GM12872 (cell line): ENCODE data around the gene MEX3A.
A peak's percentile ranks its signal among the peaks of the same experiment; 100 is the strongest.

Source experiments
- TF ChIP-seq, protein P1 (sequence below): IDR thresholded peaks from 3 replicates; pipeline ENCODE4 v1.5.1; 2011; ENCODE audit warnings: low read depth, mild to moderate bottlenecking, low read length, moderate library complexity; ENCODE audit not compliant: insufficient read depth

Gene MEX3A

DNA sequence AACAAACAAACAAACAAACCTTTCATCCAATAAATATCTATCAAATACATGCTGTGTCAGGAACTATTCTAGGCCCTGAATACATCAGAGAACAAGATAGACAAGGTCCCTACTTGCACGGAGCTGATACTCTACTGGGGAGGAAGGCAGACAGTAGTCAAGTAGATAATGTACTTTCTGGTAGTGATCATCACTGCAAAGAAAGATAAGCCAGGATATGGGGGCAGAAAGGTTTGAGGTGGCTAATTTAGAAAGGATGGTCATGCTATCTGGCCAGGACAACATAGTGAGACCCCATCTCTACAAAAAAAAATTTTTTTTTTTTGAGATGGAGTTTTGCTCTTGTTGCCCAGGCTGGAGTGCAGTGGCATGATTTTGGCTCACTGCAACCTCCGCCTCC lies 9.3 kb upstream of the MEX3A start:
- TF ChIP-seq, protein P1, sequence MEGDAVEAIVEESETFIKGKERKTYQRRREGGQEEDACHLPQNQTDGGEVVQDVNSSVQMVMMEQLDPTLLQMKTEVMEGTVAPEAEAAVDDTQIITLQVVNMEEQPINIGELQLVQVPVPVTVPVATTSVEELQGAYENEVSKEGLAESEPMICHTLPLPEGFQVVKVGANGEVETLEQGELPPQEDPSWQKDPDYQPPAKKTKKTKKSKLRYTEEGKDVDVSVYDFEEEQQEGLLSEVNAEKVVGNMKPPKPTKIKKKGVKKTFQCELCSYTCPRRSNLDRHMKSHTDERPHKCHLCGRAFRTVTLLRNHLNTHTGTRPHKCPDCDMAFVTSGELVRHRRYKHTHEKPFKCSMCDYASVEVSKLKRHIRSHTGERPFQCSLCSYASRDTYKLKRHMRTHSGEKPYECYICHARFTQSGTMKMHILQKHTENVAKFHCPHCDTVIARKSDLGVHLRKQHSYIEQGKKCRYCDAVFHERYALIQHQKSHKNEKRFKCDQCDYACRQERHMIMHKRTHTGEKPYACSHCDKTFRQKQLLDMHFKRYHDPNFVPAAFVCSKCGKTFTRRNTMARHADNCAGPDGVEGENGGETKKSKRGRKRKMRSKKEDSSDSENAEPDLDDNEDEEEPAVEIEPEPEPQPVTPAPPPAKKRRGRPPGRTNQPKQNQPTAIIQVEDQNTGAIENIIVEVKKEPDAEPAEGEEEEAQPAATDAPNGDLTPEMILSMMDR: no peak

DNA sequence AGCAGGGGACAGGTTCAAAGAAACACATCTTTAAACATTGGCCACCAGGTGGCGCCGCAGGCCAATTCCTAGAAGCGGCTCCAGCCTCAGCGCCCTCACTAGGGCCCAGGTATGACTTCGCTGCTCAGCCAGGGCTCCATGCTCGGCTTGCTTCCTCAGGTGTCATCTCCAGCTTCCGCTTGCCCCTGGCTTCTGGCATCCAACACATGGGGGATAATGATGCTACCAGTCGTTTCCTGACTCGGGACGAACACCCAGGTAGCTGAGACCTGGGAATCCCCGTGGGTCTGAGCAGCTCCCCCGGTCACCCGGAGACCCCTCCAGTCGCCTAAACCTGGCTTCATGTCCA lies 8.5 kb upstream of the MEX3A start:
- TF ChIP-seq, protein P1: peak; percentile 84

DNA sequence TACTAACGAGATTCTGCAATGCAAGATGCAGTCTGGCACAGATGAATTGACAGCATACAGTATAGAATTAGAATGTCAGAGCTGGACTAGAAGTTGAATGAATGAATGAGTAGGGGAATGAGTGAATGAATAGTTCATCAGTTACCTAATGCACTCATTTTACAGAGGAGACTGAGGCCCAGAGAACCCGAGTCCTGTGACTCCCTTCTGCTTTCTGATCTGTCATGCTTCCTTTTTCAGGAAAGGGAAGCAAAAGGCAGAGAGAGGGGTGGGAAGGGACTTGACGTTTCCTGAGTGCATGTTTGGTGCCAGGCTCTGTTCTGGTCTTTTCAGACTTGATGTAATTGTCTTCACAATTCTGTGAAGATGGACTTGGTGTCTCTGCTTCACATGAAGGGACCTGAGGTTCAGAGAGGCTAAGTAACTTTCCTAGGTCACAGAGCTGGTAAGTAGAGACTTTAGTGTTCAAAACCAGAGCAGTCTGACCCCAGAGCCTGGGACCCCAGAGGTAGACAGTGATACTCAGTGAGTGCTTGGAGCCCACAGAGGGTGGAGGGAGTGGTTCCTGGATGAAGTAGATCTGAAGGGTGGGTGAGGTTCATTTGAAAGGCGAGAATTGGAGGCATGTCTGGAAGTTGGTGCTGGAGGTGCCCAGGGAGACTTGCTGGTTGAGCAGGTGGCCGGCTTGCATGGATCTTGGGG lies 8.0 kb upstream of the MEX3A start:
- TF ChIP-seq, protein P1: no peak

DNA sequence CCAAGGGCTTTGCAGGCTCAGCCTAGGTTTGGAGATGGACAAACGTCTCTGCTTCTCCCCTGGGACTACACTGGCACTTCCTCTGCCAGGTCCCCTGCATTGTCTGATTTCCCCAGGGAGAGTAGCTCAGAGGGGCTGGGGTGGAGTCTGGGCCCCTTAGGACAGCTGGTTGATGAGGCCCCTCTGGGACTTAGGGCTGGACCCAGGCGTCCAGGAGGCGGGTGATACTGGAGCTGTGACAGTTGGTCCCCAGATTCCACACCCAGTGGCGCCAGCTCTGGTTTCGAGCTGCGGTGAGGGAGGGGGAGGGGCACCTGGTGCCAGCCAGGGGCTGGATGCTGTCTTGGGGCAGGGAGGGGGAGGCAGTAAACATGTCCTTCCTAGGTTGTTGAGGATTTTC lies 7.4 kb upstream of the MEX3A start:
- TF ChIP-seq, protein P1: no peak

DNA sequence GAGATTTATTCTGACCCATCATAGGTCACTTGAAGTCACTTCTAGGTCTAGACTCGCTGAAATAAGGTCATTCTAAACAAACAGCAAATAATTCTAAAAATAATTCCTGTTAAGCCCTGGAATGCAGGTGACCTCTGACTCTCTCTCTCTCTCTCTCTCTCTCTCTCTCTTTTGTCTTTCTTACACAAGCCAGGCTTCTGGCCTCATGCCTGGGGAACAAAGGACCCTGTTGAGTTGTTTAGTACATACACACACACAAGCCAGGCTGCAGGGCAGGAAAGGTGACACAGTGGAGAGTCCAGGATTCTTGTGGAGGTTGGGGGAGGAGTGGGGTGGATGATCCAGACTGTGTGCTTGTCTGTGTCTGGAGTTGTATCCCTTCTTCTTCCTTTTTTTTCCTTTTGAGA lies 4.0 kb upstream of the MEX3A start:
- TF ChIP-seq, protein P1: no peak

DNA sequence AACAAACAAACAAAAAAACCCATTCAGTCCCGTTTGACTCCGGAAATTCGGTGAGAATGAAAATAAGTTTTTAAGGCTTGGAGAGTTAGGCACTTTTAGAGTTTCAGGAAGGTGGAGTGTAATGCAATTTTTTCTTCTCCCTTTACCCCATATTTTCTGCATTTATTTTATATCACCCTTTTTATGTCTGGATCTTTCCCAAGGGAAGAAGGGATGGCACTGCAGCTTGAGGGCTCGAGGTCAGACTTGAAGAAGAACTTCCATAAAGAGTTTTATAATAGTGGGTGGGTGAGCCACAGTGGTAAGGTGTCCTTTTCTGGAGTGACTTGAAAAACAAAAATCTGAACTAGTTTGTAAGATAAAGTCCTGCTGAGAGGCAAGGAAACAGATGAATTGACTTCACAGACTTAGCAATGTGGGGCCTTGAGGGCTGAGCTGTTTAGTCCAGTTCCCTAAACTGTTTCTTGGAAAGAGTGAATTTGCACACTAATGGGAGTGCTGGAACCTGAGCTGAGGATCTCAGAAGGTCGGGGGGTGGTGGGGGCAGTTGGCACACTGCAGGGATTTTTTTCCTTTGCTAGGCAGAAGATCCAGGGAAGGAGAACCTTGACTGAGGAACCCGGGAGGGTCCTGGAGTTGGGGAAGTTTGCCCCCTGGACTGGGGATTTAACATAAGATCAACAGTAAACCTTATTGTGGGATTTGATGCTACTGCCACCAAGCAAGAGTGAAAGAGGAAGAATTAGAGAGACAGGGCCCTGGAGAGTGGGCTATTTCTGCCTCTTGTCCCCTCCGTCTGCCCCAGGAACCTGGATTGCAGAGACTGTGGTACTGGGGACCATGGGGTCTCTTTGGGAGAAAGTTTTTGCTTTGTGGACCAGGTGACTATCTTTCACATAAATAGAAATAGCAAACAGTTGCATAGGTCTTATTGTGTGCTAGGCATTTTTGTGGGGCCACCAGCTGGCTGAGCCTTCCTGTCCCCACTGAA lies 1.8 kb upstream of the MEX3A start:
- TF ChIP-seq, protein P1: no peak

DNA sequence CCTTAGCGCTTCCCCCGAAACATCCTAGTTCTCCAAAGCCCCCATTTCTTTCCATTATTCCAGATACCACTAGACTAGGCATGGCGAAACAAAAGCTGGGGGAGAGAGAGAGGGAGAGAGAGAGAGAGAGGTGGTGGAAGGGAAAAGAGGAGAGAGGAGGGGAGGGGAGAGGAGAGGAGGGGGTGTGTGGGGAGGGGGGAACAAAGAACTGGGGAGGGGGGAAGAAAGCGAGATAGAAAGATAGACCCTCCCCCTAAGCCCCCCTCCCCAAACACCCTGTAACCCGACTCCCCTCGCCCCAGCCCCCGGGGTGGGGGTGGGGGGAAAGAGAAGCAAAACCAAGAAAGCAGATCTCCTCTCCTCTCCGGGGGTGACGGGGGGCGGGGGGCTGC lies 352 bp downstream of the MEX3A start:
- TF ChIP-seq, protein P1: no peak
